ENCODE results near the gene RPS18.

GRCh38 chr6:33286946-33287914 lies 15.4 kb downstream of the RPS18 start:
- TF ChIP-seq, protein P1, sequence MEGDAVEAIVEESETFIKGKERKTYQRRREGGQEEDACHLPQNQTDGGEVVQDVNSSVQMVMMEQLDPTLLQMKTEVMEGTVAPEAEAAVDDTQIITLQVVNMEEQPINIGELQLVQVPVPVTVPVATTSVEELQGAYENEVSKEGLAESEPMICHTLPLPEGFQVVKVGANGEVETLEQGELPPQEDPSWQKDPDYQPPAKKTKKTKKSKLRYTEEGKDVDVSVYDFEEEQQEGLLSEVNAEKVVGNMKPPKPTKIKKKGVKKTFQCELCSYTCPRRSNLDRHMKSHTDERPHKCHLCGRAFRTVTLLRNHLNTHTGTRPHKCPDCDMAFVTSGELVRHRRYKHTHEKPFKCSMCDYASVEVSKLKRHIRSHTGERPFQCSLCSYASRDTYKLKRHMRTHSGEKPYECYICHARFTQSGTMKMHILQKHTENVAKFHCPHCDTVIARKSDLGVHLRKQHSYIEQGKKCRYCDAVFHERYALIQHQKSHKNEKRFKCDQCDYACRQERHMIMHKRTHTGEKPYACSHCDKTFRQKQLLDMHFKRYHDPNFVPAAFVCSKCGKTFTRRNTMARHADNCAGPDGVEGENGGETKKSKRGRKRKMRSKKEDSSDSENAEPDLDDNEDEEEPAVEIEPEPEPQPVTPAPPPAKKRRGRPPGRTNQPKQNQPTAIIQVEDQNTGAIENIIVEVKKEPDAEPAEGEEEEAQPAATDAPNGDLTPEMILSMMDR (IDR thresholded peaks at IDR 0.05): no peak
- TF ChIP-seq POLR2A (IDR thresholded peaks at IDR 0.05) (no peak), POLR2AphosphoS5 (IDR thresholded peaks at IDR 0.05) (no peak)
